Mucosa of descending colon (tissue), 3 donors: ENCODE data around the gene CD93. TPM values are rescaled to one million over a fixed set of nuclear protein-coding genes. Genes with fewer than 3 reads are reported as not detected.
A peak's percentile ranks its signal among the peaks of the same experiment; 100 is the strongest.

ENCODE experiments used
- ATAC-seq: fragments of 200-7000 bp; cut with Tn5 transposase; one replicate; pipeline ENCODE4 v1.9.1; 2020; ENCODE audit warnings: mild to moderate bottlenecking, moderate library complexity
- DNase-seq, 3 donors: peaks; one replicate each; pipeline ENCODE4 v3.0.0-alpha.2; 2020
- H3K36me3 ChIP-seq: fragments of 200-600 bp; one replicate; pipeline ENCODE4 v1.8.0; 2021; ENCODE audit warnings: low read depth, mild to moderate bottlenecking
- H3K4me1 ChIP-seq: fragments of 200-600 bp; one replicate; pipeline ENCODE4 v1.8.0; 2021; ENCODE audit warnings: low read depth, mild to moderate bottlenecking
- H3K4me3 ChIP-seq: fragments of 200-600 bp; one replicate; pipeline ENCODE4 v1.8.0; 2021; ENCODE audit warnings: mild to moderate bottlenecking
- H3K9me3 ChIP-seq: fragments of 200-600 bp; one replicate; pipeline ENCODE4 v1.8.0; 2021; ENCODE audit warnings: mild to moderate bottlenecking
- intact Hi-C, 2 donors: fragments of 100-400 bp; cut with DNase I in 1 of 2; cut with micrococcal nuclease in 1 of 2; formaldehyde crosslinking; loops; one replicate each; pipeline versions ENCODE4 v1.11.0 to v1.11.1; 2022; cut with DNase I, micrococcal nuclease
- total RNA-seq, 3 donors: library from RNA; stranded (reverse); fragmentation: NEBNext Ultra II Directional in 2 of 3; extraction: Animal tissue kit (Norgen Biotek cat#: 25700) in 2 of 3; gene quantifications; one replicate each; pipeline versions ENCODE4 v1.2.1 to v1.2.4, GENCODE V29; 2021 to 2023
- TF ChIP-seq, protein P1 (sequence below): fragments of 200-600 bp; IDR thresholded peaks from one replicate; pipeline ENCODE4 v1.8.0; 2022; ENCODE audit warnings: antibody characterized with exemption, mild to moderate bottlenecking
- donor health status: DM: no; HTN: no; CAD: no; lungs with moderate emphysema.
- donor health status: DM: no; HTN: no; CAD: no.
- donor health status: DM: no; HTN: yes; CAD: no.

Gene CD93
- total RNA-seq, 3 donors from 2014 or later = 7.6 to 24.2 (median 20.1) TPM

DNA sequence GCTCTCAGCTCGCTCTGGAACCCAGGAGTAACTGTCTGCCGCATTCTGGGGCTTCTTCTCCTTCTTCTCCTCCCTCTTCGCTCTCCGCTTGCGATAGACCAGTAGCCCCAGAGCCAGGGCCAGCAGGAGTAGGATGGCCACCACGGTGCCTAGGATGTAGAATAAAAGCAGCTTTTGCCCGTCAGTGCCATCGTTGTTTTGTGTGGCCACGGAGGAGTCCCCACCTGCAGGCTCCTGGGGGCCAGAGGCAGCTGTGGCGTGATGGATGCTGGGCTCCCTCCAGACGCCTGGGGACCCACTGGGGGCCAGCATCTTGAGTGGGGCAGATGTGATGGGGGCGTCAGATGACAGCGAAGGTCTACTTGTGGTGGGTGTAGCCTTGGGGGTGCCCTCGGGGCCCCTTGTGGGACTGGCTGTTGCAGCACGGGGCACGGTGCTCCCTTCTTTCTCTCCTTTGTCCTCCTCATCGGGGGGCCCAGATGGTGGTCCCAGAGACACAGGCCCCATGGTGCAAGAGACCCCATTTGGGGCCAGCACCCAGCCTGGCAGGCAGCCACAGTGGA is 1.8 kb downstream of the CD93 start:
- ATAC-seq (no peak), DNase-seq (no peak)
- H3K4me3 ChIP-seq = no peak overlapping the region
- intact Hi-C loops = no loop called here
- TF ChIP-seq, protein P1, sequence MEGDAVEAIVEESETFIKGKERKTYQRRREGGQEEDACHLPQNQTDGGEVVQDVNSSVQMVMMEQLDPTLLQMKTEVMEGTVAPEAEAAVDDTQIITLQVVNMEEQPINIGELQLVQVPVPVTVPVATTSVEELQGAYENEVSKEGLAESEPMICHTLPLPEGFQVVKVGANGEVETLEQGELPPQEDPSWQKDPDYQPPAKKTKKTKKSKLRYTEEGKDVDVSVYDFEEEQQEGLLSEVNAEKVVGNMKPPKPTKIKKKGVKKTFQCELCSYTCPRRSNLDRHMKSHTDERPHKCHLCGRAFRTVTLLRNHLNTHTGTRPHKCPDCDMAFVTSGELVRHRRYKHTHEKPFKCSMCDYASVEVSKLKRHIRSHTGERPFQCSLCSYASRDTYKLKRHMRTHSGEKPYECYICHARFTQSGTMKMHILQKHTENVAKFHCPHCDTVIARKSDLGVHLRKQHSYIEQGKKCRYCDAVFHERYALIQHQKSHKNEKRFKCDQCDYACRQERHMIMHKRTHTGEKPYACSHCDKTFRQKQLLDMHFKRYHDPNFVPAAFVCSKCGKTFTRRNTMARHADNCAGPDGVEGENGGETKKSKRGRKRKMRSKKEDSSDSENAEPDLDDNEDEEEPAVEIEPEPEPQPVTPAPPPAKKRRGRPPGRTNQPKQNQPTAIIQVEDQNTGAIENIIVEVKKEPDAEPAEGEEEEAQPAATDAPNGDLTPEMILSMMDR = no peak
- H3K36me3 ChIP-seq = no peaks in the 10 kb centered on the region
- no peaks in the 10 kb centered on the region for H3K4me1 ChIP-seq
- H3K9me3 ChIP-seq = no peaks in the 10 kb centered on the region

DNA sequence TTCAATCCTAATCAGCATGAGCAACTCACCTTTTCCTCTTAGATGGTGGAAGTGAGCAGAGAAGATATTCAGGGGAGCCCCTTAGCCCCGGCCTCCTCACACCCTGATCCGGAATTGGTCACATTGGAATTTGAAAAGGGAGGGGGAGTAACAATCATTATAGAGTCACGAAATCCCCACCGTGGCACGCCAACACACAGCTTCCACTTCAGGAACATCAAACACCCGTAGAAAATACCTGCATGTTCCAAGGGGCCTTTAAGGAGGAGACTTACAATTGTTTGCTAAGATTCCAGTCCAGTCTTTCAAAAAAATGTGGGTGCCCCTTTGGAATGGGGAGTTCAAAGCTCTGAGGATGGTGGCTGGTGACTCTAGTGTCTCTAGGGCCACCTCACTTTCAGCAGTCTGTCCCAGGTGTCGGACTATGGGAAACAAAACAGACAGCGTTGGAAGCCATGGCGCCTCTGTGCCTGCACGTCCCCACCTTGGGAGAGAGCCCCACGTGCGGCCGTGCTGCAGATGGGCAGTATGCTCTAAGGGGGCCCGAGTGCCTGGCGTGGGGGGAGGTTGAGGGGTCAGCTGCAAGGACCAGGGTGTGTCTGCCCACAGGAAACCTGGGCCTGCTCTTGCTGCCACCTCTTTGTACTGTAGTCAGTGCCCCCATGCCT is 2.4 kb downstream of the CD93 start:
- TF ChIP-seq, protein P1 = no peak
- Histone ChIP-seq H3K36me3 (no peaks in the 10 kb centered on the region), H3K9me3 (no peaks in the 10 kb centered on the region), H3K4me1 (no peaks in the 10 kb centered on the region), H3K4me3 (no peak overlapping the region)
- intact Hi-C loops = no loop called here
- DNase-seq (no peak), ATAC-seq (no peak)

DNA sequence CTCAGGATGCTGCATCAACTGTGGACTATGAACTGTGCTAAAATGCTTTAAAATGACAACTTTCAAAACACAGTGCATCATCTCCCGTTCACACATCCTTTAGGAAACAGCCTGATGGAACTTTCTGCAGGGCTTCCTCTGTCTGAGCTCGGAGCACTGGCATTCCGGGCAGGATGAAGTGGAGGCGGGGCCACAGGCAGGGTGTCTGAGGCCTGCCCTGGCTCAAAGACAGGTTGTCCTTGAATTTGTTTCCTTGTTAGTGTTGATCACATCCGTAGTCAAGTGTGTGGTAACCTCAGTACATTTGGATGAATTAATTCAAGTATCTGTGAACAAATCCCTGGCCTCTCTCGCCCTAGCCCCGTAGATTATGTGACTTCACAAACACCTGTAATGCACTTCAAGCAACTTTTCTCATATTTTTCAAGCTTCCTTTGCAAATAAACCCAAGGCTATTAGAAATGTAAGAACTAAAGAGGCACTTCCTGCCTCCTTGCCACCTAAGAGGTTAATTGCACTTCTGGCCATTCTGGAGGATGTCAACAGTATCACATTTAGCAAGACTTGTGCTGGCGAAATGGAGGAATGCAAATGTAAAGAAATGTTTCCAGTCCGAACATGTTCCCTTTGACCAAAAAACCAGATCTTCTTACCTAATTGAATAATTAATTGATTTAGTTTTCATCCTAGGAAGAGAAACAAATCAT is 3.1 kb downstream of the CD93 start:
- no peak for DNase-seq
- intact Hi-C loops = no loop called here
- Histone ChIP-seq H3K4me1 (no peaks in the 10 kb centered on the region), H3K4me3 (no peak overlapping the region), H3K36me3 (no peaks in the 10 kb centered on the region), H3K9me3 (no peaks in the 10 kb centered on the region)
- ATAC-seq = peak; percentile 14
- TF ChIP-seq, protein P1 = no peak

DNA sequence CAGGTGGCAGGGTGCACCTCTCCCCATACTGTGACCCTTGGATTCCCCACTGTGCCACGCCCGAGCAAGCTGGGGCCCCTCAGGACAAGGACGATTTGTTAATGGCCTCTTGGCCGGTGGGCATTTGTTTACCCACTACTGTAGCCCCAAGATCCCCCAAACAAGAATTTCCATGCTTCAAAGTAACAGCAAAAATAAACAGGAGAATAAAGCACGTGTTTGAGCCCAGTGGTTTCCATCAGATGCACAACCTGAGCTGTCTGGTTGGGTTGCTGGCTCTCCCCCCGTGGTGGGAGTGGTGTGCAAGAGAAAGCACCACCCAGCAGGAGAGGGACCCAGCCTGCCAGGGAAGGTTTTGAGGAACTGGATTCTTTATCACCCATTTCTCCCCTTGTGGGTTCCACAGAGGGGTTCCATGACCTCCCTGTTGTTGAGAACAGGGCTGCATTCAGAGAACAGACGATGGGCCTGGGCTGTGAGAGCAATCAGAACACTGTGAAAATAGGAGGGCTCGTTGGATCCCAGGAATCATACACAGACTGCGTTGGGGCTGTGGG is 4.8 kb downstream of the CD93 start:
- DNase-seq (no peak), ATAC-seq (no peak)
- H3K4me3 ChIP-seq = no peak overlapping the region
- H3K4me1 ChIP-seq = no peaks in the 10 kb centered on the region
- intact Hi-C loops = no loop called here
- no peaks in the 10 kb centered on the region for H3K36me3 ChIP-seq
- TF ChIP-seq, protein P1 = no peak
- H3K9me3 ChIP-seq = no peaks in the 10 kb centered on the region

DNA sequence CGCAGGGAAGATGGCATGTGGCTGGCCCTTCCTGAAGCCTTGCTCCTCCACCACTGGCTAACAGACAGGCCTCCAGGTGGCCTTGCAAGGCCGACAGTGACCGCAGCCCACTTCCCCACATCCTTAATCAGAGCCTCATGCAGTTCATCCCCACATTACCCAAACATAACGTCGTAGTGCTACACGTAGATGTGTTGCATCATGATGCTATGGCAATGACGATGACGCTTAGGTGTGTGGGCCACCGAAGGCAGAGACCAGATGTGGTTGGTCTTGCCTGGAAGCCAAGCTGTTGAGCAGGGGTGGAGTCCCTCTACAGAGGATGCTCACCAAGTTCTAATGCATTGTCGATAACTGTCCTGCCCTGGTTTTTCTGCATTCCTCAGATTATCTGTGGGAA is 5.6 kb downstream of the CD93 start:
- no peaks in the 10 kb centered on the region for H3K9me3 ChIP-seq
- no peaks in the 10 kb centered on the region for H3K4me1 ChIP-seq
- no peak for DNase-seq
- ATAC-seq = no peak
- TF ChIP-seq, protein P1 = no peak
- H3K4me3 ChIP-seq = no peak overlapping the region
- intact Hi-C loops = no loop called here
- H3K36me3 ChIP-seq = no peaks in the 10 kb centered on the region
